Stomach (tissue), 4 donors: ENCODE data around the gene TTN.

ENCODE experiments used
- CTCF ChIP-seq, 7 experiments: fragments of 450-650 bp in 4 of 7; fragments of 200-600 bp in 3 of 7; sonication (generic) in 3 of 7; IDR thresholded peaks; one replicate each; pipeline ENCODE4 v1.5.1; 2016 to 2019; ENCODE audit warnings: antibody characterized with exemption in 7 of 7, control low read depth in 2 of 7, mild to moderate bottlenecking in 1 of 7
- EP300 ChIP-seq: sonication (generic); formaldehyde crosslinking; IDR thresholded peaks from one replicate; pipeline ENCODE4 v1.6.1; 2017; ENCODE audit warnings: antibody characterized with exemption
- POLR2A ChIP-seq, 4 donors: fragments of 450-650 bp; IDR thresholded peaks; one replicate each; pipeline ENCODE4 v1.6.1; 2016; ENCODE audit warnings: antibody characterized with exemption in 4 of 4, control low read depth in 2 of 4, mild to moderate bottlenecking in 1 of 4, moderate library complexity in 1 of 4
- POLR2AphosphoS5 ChIP-seq, 3 donors: sonication (generic); formaldehyde crosslinking; IDR thresholded peaks; one replicate each; pipeline ENCODE4 v1.6.1; 2016; ENCODE audit warnings: antibody characterized with exemption in 3 of 3

DNA sequence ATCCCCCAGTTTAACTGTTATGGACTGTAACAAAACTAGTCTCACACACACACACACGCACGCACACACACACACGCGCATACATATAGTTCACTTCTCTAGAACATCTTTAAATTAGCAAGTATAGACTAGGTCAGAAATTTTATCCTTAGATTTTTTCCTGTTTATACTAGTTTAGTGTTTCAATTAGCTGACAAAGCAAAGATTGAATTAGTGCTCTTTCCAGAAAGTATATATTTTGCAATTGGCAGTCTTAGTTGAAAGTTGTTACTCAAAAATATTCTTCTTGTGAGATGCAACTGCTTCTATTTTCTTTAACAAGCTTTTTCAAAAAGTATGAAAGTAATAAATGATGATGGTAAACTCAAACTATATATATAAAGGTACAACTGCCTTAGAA, 304.5 kb downstream of the TTN start:
- no peak for TF ChIP-seq CTCF (IDR thresholded peaks at IDR 0.05)
- TF ChIP-seq POLR2A (IDR thresholded peaks at IDR 0.05), result no peak
- TF ChIP-seq POLR2AphosphoS5 (IDR thresholded peaks at IDR 0.05), result no peak
- TF ChIP-seq EP300, result no peak
